22Rv1 (cell line): ENCODE data around the gene ATP2C2.

Experiments
- CTCF ChIP-seq: fragments of 450-650 bp; IDR thresholded peaks from 2 replicates; pipeline ENCODE4 v1.5.1; 2017; ENCODE audit warnings: mild to moderate bottlenecking
- ZFX ChIP-seq: fragments of 450-650 bp; IDR thresholded peaks from 2 replicates; pipeline ENCODE4 v1.6.1; 2017; ENCODE audit warnings: antibody characterized with exemption, borderline replicate concordance

DNA sequence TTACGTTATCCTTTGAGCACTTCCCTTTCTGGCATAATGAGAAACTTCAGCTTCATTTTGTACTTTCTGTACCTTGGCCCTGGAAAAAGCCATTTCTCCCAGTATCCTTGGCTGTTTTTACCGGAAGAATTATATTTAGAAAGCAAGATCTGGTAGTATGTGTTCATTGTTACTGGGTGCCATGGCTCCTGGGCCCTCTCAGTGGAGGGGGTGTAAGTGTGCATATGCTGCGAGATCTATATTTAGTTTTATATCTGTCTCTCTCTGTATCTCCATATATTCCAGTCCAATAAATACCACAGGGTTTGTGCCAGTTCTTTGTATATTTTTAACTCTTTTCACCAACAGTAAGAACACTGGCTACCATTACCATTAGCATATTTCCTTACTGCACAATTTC is 17.7 kb downstream of the ATP2C2 start:
- TF ChIP-seq CTCF (no peak), ZFX (no peak)
